Stimulated activated CD4-positive, alpha-beta T cell treated with anti-CD3 and anti-CD28 coated beads, Interleukin-2, amount 100 ng/mL, for 4 hours (primary cell): Measurements from ENCODE around the gene PTCRA.
"Not testable (repeated sequence)": the region's sequence is repeated elsewhere in the genome, so short reads cannot be mapped to it uniquely, and the experiment has no call there.

Source experiments
- DNase-seq: peaks from one replicate; pipeline ENCODE4 v3.0.0-alpha.2; 2020; ENCODE audit warnings: low read depth

PTCRA gene

DNA sequence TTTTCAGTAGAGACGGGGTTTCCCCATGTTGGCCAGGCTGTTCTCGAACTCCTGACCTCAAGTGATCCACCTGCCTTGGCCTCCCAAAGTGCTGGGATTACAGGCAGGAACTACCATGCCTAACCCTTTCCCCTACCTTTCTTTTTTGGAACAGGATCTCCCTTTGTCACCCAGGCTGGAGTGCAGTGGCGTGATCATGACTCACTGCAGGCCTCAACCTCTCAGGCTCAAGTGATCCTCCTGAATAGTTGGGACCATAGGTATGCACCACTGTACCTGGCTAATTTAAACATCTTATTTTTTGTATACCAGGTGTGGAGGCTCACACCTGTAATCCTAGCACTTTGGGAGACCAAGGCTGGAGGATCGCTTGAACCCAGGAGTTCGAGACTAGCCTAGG lies 25.5 kb downstream of the PTCRA start:
- not testable (repeated sequence) for DNase-seq

GRCh38 chr6:42942444-42942843 lies 26.6 kb downstream of the PTCRA start:
- no peak for DNase-seq

- no peak for DNase-seq
These were observed 32.1 kb downstream of the PTCRA start for GRCh38 chr6:42947950-42948349.

DNA sequence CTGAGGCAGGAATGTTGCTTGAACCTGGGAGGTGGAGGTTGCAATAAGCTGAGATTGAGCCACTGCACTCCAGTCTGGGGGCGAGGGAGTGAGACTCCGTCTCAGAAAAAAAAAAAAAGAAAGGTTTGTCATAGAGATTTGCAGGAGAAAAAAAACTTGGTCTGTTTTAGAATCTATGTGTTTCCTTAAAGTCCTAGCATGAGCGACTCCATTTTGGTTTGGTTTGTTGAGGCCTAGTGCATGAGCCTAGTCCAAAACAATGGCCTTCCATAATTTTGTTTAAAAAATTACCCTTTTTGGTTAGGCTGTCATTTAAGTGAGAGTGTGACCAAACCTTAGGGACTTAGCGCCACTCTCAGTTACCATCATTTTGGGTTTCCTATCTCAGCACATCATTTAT lies 36.5 kb downstream of the PTCRA start:
- no peak for DNase-seq

GRCh38 chr6:42954405-42954804 lies 38.6 kb downstream of the PTCRA start:
- DNase-seq = not testable (repeated sequence)

DNA sequence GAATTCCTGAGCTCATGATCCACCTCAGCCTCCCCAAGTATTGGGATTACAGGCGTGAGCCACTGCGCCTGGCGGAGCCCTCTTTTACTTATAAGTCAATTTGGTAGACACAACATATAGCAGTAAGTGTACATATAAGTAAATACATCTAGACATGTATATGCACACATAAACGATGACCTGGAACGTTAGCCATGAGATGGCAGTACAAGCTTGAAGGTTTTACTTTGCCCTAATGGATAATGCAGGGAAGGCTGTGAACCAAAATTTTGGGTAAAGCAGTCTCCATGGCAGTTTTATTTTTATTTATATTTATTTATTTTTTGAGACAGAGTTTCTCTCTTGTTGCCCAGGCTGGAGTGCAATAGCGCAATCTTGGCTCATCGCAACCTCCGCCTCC lies 42.3 kb downstream of the PTCRA start:
- no peak for DNase-seq

DNA sequence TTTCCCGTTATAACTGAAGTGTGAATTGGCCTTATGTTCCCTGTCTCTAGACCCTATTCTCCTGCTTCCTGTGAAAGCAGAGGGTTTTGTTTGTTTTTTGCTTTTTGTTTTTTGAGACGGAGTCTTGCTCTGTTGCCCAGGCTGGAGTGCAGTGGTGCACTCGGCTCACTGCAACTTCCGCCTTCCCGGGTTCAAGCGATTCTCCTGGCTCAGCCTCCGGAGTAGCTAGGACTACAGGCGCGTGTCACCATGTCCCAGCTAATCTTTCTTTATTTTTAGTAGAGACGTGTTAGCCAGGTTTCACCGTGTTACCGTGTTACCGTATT lies 44.0 kb downstream of the PTCRA start:
- DNase-seq = no peak

DNA sequence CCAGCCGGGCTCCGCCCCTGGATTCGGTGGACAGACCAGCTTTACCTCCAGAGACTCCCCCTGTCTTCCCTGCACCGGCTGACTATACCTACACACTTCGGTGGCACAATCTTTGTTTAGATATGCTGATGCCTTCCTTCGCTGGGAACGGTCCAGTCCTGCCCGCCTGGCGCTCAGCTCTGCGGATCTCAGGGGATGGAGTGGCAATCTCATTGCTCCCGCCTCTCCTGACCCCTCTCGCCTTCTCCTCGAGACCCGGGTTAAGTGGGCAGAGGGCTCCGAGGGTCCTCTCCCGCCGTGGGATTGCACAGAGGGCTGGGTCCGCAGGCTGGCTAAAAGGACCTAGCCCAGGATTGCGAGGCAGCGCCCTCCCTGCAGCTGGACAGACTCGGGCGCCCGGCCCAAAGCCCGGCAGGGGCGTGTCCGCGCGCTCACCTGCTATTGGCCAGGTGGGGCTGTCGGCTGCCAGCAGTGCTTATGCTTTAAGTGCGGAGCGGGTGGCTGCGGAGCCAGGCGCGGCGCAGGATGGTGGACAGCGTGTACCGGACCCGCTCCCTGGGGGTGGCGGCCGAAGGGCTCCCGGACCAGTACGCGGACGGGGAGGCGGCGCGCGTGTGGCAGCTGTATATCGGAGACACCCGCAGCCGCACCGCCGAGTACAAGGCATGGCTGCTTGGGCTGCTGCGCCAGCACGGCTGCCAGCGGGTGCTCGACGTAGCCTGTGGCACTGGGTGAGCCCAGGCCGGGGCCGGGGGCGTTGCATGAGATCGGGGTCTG lies 44.6 kb downstream of the PTCRA start, which contains the start of gene GNMT:
TSS of gene GNMT (plus strand) at position 512 of the 777 bp plus-strand sequence. CDS start at position 526, 14 bp downstream.
- DNase-seq = no peak

DNA sequence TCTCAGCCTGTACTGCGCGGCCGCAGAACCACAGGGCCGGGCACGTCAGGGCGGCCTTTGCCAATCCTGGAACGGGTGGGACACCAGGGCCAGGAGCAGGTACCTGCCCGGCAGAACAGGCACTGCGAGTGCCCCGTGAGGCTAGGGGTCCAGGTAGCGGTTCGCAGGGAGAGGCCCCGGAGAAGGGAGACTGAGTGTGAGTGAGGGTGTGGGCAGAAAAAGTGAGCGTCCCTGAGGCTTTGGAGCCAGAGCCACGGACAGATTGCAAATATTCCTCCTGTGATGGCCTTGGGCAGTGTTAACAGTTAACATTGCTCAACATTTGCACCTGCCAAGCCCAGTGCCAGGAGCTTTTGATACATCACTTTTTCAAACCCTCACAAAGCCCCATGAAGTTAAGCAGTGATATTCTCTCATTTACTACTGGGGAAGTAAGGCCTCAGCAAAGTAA lies 45.2 kb downstream of the PTCRA start:
- DNase-seq = no peak

DNA sequence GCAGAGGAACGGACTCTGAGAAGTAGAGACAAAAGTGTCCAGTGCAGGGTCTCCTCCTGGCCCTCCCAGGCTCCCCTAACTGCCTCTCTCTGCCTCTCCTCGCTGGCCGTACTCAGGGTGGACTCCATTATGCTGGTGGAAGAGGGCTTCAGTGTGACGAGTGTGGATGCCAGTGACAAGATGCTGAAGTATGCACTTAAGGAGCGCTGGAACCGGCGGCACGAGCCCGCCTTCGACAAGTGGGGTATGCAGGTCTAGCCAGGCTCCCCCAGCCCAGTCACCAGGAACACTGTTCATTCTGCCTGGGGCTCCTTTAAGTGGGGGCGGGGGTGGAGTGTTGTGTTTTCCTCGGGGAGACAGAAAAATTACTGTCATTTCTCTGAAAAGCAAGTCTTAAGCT lies 46.2 kb downstream of the PTCRA start:
- DNase-seq = no peak

DNA sequence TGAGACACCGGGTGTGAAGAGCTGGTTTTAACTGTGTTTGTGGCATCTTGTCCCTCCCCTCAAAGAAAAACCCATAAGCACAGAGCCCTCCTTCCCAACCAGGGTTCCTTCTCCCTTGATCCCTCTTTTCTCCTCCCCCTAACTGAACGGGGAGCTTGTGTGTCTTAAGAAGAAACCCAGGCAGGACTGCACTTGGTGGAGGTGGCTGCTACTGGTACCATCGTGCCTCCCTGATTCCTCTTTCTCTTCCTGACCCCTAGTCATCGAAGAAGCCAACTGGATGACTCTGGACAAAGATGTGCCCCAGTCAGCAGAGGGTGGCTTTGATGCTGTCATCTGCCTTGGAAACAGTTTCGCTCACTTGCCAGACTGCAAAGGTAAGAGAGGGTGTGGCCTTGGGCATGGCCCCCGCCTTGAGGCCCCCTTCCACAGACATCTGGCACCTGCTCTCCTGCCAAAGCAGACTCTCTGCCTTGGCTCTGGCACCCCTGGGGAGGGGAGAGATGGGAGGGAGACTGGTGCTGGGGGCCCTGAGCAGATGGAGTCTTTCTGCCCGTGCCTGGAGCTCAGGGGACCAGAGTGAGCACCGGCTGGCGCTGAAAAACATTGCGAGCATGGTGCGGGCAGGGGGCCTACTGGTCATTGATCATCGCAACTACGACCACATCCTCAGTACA lies 46.8 kb downstream of the PTCRA start:
- DNase-seq = no peak

GRCh38 chr6:42963179-42963854 lies 47.5 kb downstream of the PTCRA start:
- DNase-seq = no peak

DNA sequence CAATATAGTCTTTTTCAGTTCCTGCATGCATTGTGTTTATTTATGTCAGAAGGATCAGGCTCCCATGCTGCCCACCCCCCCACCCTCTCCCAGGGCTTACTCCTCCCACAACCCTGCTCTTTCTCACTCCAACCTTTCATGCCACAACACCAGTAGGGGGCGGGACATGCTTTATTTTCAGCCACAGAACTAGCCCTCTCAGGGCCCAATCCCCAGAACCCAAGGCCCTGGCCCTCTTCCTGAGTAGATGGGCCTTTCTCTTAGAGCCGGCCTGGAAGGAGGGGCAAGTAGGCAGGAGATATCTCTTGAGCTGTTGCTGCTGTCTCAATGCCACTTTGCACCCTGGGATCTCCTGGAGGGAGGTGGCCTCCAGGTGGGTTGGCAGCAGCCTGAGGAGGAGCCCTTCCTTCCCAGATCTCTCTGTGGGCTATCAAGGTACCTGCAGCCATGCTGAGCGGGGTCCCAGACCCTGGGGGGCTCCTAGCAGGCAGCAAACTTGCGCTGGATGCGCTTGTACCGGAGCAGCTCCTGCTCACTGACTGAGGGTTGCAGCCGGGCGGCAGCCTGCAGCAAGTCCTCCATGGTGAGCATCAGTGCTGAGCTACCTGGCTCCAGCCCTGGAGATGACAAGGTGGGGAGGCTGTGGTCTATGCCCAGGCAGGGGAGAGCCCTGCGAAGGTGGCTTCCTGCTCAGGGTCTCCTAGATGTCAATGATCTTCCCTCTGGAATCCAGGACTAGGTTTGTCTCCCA lies 48.2 kb downstream of the PTCRA start:
- no peak for DNase-seq

DNA sequence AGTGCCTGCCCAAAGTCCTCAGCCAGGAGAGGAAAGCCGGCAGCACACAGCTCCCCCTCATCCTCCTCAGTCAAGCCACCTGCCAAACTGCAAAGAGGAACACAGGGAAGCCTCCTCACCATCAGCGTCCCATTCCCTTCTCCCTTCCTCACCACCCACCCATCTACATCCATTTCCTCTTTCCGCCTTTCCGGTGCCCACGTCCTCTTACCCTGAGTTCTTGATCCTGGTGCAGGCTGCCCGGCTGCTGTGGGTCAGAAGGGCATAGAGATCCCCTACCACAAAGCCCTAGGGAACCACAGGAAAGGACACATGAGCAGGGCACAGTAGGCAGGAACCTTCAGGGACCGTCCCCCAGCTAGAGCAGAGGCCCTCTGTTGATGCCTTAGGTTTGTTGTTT lies 50.7 kb downstream of the PTCRA start:
- DNase-seq = no peak

DNA sequence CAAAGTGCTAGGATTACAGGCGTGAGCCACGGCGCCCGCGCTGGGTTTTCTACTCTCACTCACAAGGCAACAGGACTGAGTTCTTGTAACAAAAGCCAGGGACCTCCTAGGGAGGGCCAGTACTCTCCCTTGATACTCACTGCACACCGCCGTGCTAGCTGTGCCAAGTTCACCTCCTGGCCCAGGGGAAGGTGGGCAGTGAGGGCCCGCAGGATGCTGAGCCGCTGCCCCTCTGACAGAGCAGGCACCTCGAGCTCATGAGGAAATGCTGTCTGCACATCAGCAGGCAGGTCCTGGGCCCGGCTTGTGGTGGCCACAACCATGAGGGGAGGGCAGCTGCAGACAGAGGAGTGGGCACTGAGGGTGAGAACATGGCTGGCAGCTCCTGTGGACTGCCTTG lies 51.4 kb downstream of the PTCRA start:
- DNase-seq = no peak

GRCh38 chr6:42968126-42968701 lies 52.4 kb downstream of the PTCRA start:
- no peak for DNase-seq

- DNase-seq = no peak
These were observed 52.9 kb downstream of the PTCRA start for GRCh38 chr6:42968783-42969182.

GRCh38 chr6:42969431-42969830 lies 53.6 kb downstream of the PTCRA start:
- DNase-seq = no peak

GRCh38 chr6:42969934-42970333 lies 54.1 kb downstream of the PTCRA start:
- DNase-seq = no peak

DNA sequence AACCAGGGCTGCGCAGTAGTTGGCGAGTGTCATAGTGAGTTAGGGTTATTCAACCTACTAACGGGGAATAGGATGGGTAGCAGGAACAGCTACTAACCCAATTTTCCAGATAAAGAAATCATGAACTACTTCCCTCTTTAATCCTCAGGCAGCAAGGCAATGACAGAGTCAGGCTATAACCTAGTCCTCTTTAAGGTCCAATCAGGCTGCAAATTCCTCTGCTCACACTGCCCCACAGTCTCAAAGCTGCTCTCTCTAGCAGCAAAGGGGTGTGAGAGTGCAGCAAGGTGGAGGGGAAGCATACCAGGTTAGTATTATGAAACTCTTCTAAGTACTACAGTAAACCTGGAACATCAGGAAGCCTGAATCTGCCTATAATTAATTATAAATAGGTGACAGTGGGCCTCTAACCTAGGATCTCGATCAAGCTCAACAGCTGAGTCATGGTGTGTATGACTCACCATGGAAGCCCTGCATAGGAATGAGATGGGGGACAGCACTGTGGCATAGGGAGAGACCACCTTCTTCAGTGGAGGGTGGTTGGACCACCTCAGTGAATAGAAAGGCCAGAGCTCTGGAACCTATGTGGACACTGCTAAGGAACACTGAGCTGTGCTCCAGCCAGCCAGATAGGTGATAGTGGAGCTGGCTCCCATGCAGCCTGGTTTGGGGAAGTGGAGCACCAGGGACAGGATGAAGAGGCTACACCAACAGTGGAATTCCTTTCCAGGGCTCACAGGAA lies 55.2 kb downstream of the PTCRA start:
- peak; percentile 24 for DNase-seq

GRCh38 chr6:42971746-42972327 lies 56.0 kb downstream of the PTCRA start:
- DNase-seq = no peak
